Spinal cord (tissue), 10 donors: ENCODE measurements around the gene CWC25. TPM values are rescaled to one million over a fixed set of nuclear protein-coding genes. Genes with fewer than 3 reads are reported as not detected.

Experiments used
- DNase-seq, 6 donors: peaks; one replicate each; pipeline versions ENCODE4 v3.0.0 to v3.0.0-alpha.2; 2013 to 2015; ENCODE audit warnings: low spot score in 6 of 6, low read depth in 4 of 6
- H3K27ac ChIP-seq: one replicate; pipeline ENCODE4 v1.5.1; 2013; ENCODE audit warnings: low read depth, low read length, control low read depth
- H3K27me3 ChIP-seq: one replicate; pipeline ENCODE4 v1.6.1; 2013; ENCODE audit warnings: low read length; ENCODE audit not compliant: control insufficient read depth, insufficient read depth
- H3K36me3 ChIP-seq: one replicate; pipeline ENCODE4 v1.6.1; 2013; ENCODE audit warnings: low read length; ENCODE audit not compliant: control insufficient read depth, insufficient read depth
- H3K4me1 ChIP-seq: one replicate; pipeline ENCODE4 v1.6.1; 2013; ENCODE audit warnings: low read length; ENCODE audit not compliant: control insufficient read depth, insufficient read depth
- H3K4me3 ChIP-seq: one replicate; pipeline ENCODE4 v1.5.1; 2013; ENCODE audit warnings: low read depth, low read length, control low read depth
- H3K9me3 ChIP-seq: one replicate; pipeline ENCODE4 v1.6.1; 2013; ENCODE audit warnings: low read length; ENCODE audit not compliant: control insufficient read depth, insufficient read depth
- WGBS: methylation state at CpG from one replicate; pipeline ENCODE4 v1.1.5; 2013; ENCODE audit warnings: missing lambda C conversion rate; ENCODE audit not compliant: insufficient coverage; 5-methylcytosine and 5-hydroxymethylcytosine counted together
- polyA plus RNA-seq, 2 donors: library from polyadenylated mRNA; unstranded; fragments of 120-200 nt; gene quantifications; one replicate each; pipeline ENCODE4 v1.2.1, GENCODE V29; 2013; ENCODE audit not compliant: insufficient read length in 2 of 2
- small RNA-seq: library from RNA; depleted of rRNA; stranded (forward); fragments of <200 nt; gene quantifications from one replicate; pipeline ENCODE3, GENCODE V24; 2014; ENCODE audit warnings: low replicate concordance
- total RNA-seq, 2 donors: library from RNA; depleted of rRNA in 1 of 2; stranded (reverse); fragments of 120-200 nt in 1 of 2; fragments of >200 nt in 1 of 2; gene quantifications; one replicate each; pipeline versions ENCODE4 v1.2.3 to v1.2.4, GENCODE V29; 2013 to 2014
- donor health status: healthy.

The CWC25 gene
- total and polyA plus RNA-seq, 4 donors: 8.2 to 21.2 (median 16.4) TPM

DNA sequence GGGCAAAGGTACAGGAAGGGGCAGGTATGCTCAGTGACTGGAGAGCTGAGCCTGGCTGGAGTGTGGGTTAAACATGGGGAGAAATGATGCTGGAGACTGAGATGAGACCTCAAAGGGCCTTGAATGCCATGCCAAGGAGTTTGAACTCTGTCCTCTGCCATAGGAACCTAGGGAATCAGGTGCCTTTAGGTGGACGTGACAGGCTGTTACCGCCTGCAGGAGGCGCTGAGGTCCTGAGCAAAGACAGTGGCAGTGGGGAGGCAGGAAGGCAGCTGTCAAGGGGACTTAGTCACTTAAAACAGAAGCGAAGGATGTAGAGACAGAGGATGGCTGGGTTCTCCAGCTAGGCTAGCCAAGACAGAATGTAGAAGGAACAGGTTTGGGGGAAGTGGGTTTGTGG lies 63.5 kb downstream of the CWC25 start:
- WGBS: 56% methylated on average over 4 of the region's 4 CpGs
- Histone ChIP-seq H3K27me3 (no peaks in the 10 kb centered on the region), H3K27ac (no peak overlapping the region), H3K36me3 (peaks cover 70% of the 10 kb centered on the region), H3K9me3 (no peaks in the 10 kb centered on the region), H3K4me3 (no peak overlapping the region), H3K4me1 (no peaks in the 10 kb centered on the region)
- DNase-seq: no peak

DNA sequence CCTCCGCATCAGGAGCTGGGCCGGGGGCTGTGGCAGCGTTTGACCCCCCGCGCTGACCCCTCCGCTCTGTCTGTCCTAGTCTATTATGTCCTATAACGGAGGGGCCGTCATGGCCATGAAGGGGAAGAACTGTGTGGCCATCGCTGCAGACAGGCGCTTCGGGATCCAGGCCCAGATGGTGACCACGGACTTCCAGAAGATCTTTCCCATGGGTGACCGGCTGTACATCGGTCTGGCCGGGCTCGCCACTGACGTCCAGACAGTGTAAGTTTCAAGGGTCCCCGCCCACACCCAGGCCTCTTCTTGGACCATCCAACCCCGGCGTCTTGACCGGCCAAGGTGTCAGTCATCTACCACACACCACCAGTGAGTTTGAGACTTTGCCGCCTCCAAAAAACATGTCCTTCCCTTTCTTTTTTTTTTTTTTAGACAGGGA lies 72.0 kb downstream of the CWC25 start:
- peaks cover 46% of the 10 kb centered on the region for H3K4me1 ChIP-seq
- H3K27me3 ChIP-seq: no peaks in the 10 kb centered on the region
- no peaks in the 10 kb centered on the region for H3K9me3 ChIP-seq
- H3K27ac ChIP-seq: peak overlapping the region; percentile 91
- H3K4me3 ChIP-seq: peak overlapping the region; percentile 97
- 7% methylated on average over 22 of the region's 22 CpGs for WGBS
- DNase-seq: no peak
- peaks cover 24% of the 10 kb centered on the region for H3K36me3 ChIP-seq

DNA sequence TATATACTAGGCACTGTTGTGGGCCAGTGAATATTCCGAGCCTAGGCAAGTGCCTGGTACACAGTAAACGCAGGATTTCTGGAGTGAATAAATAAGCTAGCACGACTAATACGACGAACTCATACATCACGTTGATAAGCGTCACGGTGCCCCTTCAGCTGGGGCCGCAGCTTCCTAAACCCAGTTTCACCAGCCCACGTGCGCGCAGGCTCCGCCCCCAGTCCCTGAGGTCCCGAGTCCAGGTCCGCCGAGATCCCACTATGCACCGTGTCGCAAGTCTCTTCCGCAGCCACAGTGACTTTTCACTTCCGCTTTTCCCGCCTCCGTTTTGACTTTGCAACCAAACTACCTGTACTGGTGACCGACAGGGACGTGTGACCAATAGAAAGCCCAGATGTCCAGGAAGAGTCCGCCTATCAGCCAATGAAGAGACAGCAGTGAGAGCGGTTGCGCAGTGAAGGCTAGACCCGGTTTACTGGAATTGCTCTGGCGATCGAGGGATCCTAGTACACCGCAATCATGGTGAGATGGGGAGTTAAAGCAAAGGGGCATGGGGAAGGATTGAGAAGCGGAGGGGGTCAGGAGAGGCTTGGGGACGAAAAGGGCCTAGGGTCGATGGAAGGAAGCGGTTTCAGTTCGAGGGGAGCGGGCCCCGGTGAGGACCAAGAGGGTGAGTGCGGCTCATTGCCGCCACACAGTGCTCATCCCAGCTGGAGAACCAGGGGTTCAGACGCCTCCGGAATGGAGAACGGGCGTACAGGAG lies 72.6 kb downstream of the CWC25 start, which contains the start of gene PSMB3:
Gene PSMB3 (plus strand): TSS at position 434 of the 763 bp plus-strand sequence. CDS start 86 bp downstream, at position 520.
- under 1% methylated on average over 44 of the region's 44 CpGs for WGBS
- peaks cover 24% of the 10 kb centered on the region for H3K36me3 ChIP-seq
- DNase-seq: peak; percentile 97 to 100 (median 99)
- peak within 1 kb of the TSS; percentile 97 for H3K4me3 ChIP-seq
- no peaks in the 10 kb centered on the region for H3K27me3 ChIP-seq
- H3K9me3 ChIP-seq: no peaks in the 10 kb centered on the region
- peaks cover 46% of the 10 kb centered on the region for H3K4me1 ChIP-seq
- peak within 1 kb of the TSS; percentile 93 for H3K27ac ChIP-seq

DNA sequence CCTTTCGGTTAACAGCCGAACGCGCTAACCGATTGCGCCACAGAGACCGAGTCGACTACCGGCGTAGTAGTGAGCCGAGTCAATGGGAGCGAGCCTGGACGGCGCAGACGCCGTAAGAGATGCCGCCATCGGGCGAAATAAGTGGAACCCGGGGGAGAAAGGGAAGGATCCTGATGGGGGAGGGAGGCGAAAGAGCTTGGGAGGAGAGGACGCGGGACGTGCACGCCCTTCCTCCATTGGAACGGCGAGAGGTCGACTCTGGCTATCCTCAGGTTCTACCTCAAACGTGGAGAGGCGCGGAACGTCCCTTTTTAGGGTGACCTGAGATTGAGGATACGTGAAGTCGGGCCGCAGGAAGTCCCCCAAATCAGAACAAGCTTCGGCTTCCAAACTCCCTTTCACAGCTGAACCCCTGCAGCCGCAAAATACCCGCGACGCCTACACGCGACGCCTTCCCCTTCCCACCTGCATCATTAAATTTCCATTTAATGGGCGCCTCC lies 73.3 kb downstream of the CWC25 start:
- H3K27ac ChIP-seq: peak overlapping the region; percentile 93
- peaks cover 21% of the 10 kb centered on the region for H3K36me3 ChIP-seq
- no peaks in the 10 kb centered on the region for H3K9me3 ChIP-seq
- H3K4me3 ChIP-seq: peak overlapping the region; percentile 97
- DNase-seq: peak in 2 of 6 donors; percentile 96 to 97
- WGBS: 0% methylated on average over 44 of the region's 44 CpGs
- no peaks in the 10 kb centered on the region for H3K27me3 ChIP-seq
- peaks cover 50% of the 10 kb centered on the region for H3K4me1 ChIP-seq

DNA sequence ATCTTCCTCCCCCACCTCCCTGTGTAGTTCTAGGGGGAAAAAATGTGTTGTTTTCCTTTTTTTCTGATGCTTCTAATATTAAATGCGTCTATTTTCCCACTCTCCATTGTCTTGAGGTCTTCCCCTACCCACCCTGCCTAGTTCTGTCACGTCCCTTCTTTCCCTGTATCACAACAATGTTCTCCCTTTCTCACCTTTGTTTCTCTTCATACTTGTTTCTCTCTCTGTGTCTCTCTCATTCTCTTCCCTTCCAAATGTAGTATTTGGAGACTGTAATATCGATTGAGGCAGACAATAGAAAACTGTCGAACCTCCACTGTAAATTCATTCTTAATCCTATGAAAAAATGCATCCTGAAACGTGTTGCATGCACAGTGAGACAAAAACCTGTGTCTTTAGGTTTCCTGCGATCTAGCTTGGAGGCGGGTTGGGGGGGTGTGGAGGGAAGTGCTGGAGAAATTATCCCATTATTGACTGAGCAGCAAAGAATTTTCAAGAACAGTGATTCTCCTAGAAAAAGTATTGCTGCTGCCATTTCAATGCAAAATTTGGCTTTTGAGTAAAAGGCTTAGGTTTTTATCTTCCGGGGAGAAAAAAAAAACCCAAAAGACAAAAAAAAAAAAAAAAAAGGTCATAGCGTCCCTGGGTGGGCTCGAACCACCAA lies 73.8 kb downstream of the CWC25 start:
- peak overlapping the region; percentile 93 for H3K27ac ChIP-seq
- H3K4me3 ChIP-seq: peak overlapping the region; percentile 97
- WGBS: 9% methylated on average over 6 of the region's 10 CpGs
- no peaks in the 10 kb centered on the region for H3K27me3 ChIP-seq
- peaks cover 15% of the 10 kb centered on the region for H3K36me3 ChIP-seq
- peaks cover 56% of the 10 kb centered on the region for H3K4me1 ChIP-seq
- H3K9me3 ChIP-seq: no peaks in the 10 kb centered on the region
- DNase-seq: no peak

Small RNAs within 50 kb of the gene (small RNA-seq; reads per million reads assigned to genes)
- not detected for gene MIR4727
- gene RNU6-866P: not detected
- gene SNORA21: not detected
- gene SNORA21B: not detected

Other genes with a start within 250 kb of the CWC25 start
- gene SRCIN1, start 219.4 kb downstream of the CWC25 start, total RNA-seq: 10 to 100 TPM; 16.0 to 20.0 TPM
- 10 to 100 TPM; 68.2 to 79.4 TPM for gene SRCIN1, start 219.4 kb downstream of the CWC25 start, polyA plus RNA-seq
- gene EPOP, start 150.4 kb downstream of the CWC25 start, total RNA-seq: 1 to 10 TPM in 1 of 2 donors, under 1 TPM in 1; 0.50 to 1.7 TPM
- gene EPOP, start 150.4 kb downstream of the CWC25 start, polyA plus RNA-seq: 1 to 10 TPM; 2.0 to 2.3 TPM
- gene MLLT6, start 120.0 kb downstream of the CWC25 start, total RNA-seq: 10 to 100 TPM; 18.4 to 60.9 TPM
- gene MLLT6, start 120.0 kb downstream of the CWC25 start, polyA plus RNA-seq: 10 to 100 TPM; 62.7 to 94.1 TPM
- 1 to 10 TPM; 2.1 to 5.1 TPM for gene CISD3, start 95.0 kb downstream of the CWC25 start, total RNA-seq
- gene CISD3, start 95.0 kb downstream of the CWC25 start, polyA plus RNA-seq: 10 to 100 TPM; 18.5 to 18.6 TPM
- 10 to 100 TPM in 1 of 2 donors, 1 to 10 TPM in 1; 9.1 to 29.1 TPM for gene PCGF2, start 77.0 kb downstream of the CWC25 start, total RNA-seq
- 100 to 1,000 TPM in 1 of 2 donors, 10 to 100 TPM in 1; 93.1 to 110 TPM for gene PCGF2, start 77.0 kb downstream of the CWC25 start, polyA plus RNA-seq
- 100 to 1,000 TPM; 149 to 241 TPM for gene PSMB3, start 72.6 kb downstream of the CWC25 start, total RNA-seq
- gene PSMB3, start 72.6 kb downstream of the CWC25 start, polyA plus RNA-seq: 100 to 1,000 TPM; 120 to 123 TPM
- gene PIP4K2B, start 25.8 kb downstream of the CWC25 start, total RNA-seq: 10 to 100 TPM; 66.1 to 99.8 TPM
- 100 to 1,000 TPM; 174 to 198 TPM for gene PIP4K2B, start 25.8 kb downstream of the CWC25 start, polyA plus RNA-seq
- gene RPL23, start 28.4 kb upstream of the CWC25 start, total RNA-seq: 1,000 to 10,000 TPM; 1,083 to 2,232 TPM
- gene RPL23, start 28.4 kb upstream of the CWC25 start, polyA plus RNA-seq: 1,000 to 10,000 TPM; 1,171 to 1,254 TPM
- gene LASP1, start 44.7 kb upstream of the CWC25 start, total RNA-seq: 10 to 100 TPM; 41.2 to 65.7 TPM
- 100 to 1,000 TPM; 122 to 125 TPM for gene LASP1, start 44.7 kb upstream of the CWC25 start, polyA plus RNA-seq
- gene FBXO47, start 142.1 kb upstream of the CWC25 start, total RNA-seq: not detected
- gene FBXO47, start 142.1 kb upstream of the CWC25 start, polyA plus RNA-seq: not detected